DMS114 treated with DMSO at 0.1 percent for 48 hours (cell line): ENCODE data around the gene EFNA5.

Experiments
- DNase-seq: peaks from one replicate; lab custom pipeline; 2025; ENCODE audit not compliant: unreplicated experiment; lab: John Stamatoyannopoulos, UW

The EFNA5 gene

GRCh38 chr5:107523029-107523680, 147.6 kb downstream of the EFNA5 start:
- DNase-seq: no peak

GRCh38 chr5:107522456-107522855, 148.3 kb downstream of the EFNA5 start:
- DNase-seq: no peak

- DNase-seq: no peak
These were observed 150.8 kb downstream of the EFNA5 start for GRCh38 chr5:107519900-107520354.

GRCh38 chr5:107518616-107519015, 152.1 kb downstream of the EFNA5 start:
- no peak for DNase-seq

GRCh38 chr5:107518190-107518589, 152.5 kb downstream of the EFNA5 start:
- no peak for DNase-seq

- DNase-seq: no peak
These were observed 153.3 kb downstream of the EFNA5 start for GRCh38 chr5:107517185-107518033.

- no peak for DNase-seq
These were observed 154.1 kb downstream of the EFNA5 start for GRCh38 chr5:107516452-107517184.

GRCh38 chr5:107515521-107516080, 155.1 kb downstream of the EFNA5 start:
- DNase-seq: no peak

GRCh38 chr5:107514305-107514704, 156.4 kb downstream of the EFNA5 start:
- no peak for DNase-seq

GRCh38 chr5:107513337-107514085, 157.2 kb downstream of the EFNA5 start:
- DNase-seq: no peak

GRCh38 chr5:107512029-107512428, 158.7 kb downstream of the EFNA5 start:
- DNase-seq: no peak

- DNase-seq: no peak
These were observed 160.6 kb downstream of the EFNA5 start for GRCh38 chr5:107510125-107510524.

GRCh38 chr5:107508097-107508496, 162.6 kb downstream of the EFNA5 start:
- DNase-seq: no peak

- DNase-seq: no peak
These were observed 164.8 kb downstream of the EFNA5 start for GRCh38 chr5:107505763-107506534.

GRCh38 chr5:107504424-107504823, 166.3 kb downstream of the EFNA5 start:
- DNase-seq: no peak

GRCh38 chr5:107502676-107503060, 168.1 kb downstream of the EFNA5 start:
- DNase-seq: no peak

GRCh38 chr5:107501965-107502675, 168.6 kb downstream of the EFNA5 start:
- DNase-seq: no peak

GRCh38 chr5:107500840-107501239, 169.9 kb downstream of the EFNA5 start:
- no peak for DNase-seq

GRCh38 chr5:107500347-107500746, 170.4 kb downstream of the EFNA5 start:
- DNase-seq: no peak
